NCI-H128 (cell line): ENCODE results near the gene RPS26.
A peak's percentile ranks its signal among the peaks of the same experiment; 100 is the strongest.
"Not testable (repeated sequence)": the region's sequence is repeated elsewhere in the genome, so short reads cannot be mapped to it uniquely, and the experiment has no call there.

ENCODE experiments used
- DNase-seq: peaks from one replicate; lab custom pipeline; 2025; ENCODE audit not compliant: unreplicated experiment; lab: John Stamatoyannopoulos, UW

The RPS26 gene

DNA sequence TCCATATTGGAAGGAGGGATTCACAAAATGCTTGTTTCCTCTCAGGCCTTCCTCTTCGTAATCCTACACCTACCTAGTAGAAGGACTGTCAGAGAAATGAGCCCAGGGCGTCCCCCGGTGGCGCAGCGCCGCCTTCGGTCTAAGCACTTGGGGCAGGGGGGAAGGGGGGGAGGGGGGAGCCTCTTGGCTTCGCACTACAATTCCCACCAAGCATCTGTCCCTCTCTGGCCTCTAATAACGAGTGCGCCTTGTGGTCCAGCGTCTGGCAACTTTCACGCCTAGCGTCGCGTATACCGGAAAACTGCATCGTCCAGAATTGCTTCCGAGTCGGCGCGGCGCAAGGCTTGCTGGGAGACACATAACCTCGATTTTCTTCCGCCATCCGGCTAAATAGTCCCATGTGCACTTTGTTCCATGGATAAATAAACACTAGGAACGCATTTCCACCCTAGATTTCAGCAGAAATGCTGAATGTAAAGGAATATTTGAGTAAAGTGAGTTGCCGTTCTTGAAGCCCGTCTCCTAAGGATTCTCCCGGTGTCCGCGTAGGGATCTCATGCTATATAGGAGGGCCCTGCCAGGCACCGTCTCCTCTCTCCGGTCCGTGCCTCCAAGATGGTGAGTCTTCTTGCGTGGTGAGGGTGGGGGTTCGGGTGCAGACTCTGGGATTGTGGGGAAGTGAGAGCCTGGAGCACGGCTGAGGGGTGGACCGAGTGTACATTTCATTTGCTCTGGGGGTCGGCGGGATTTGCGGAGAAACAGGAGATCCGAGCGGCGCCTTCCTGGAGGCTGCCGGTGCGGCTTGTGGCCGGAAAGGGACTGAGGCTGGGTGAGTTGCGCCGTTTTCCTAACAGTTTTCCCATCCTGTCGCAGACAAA is at the start of gene RPS26:
Gene RPS26, plus strand, starts transcription at position 367 of the 878 bp plus-strand sequence. Its CDS starts 249 bp downstream, at position 616.
- DNase-seq: peak; percentile 92

DNA sequence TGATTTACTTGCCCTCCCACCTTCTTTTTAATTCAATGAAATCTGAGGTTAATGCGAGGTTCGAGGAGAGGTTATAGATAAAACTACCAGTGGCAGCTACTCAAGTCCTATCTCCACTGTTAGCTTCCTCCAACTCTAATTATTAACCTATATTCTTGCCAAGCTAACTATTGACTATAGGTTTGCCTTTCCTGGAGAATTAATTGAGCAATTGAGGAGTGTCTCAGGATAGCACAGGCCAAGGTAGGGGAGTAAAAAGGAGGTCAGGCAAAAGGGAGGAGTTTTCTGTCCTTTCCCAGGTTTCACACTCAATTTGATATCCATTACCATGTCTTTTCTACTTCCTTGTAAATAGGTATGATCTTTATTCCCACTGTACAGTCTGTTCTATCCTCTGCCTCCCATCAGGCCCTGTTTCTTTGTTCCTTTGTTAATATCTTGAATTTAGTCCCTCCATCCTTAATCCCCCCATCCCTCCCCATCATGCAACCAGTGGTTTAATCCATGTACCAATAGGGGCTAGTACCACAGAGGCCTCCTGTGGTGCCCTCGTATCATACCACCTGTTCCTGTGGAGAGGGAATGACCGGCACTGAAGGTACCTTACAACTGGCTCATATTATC is 48.4 kb upstream of the RPS26 start:
- DNase-seq: no peak

DNA sequence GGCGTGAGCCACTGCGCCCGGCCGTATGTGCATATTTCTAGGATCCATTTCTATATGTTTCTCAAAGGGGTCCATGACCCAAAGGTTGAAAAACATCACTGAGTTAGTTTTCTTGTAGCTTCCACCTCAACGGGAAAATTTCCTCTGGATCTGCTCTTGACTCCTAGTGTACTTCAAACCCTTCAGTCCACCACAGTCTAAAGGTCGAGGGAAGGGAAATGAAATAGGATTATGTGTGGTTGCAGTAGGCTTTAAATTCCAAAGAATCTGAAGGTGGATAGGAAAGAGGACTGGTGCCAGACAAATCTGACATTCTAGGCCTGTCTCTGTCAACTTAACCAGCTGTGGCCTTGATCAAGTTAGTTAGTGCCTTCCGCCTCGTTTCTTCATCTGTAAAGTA is 46.4 kb upstream of the RPS26 start:
- no peak for DNase-seq

DNA sequence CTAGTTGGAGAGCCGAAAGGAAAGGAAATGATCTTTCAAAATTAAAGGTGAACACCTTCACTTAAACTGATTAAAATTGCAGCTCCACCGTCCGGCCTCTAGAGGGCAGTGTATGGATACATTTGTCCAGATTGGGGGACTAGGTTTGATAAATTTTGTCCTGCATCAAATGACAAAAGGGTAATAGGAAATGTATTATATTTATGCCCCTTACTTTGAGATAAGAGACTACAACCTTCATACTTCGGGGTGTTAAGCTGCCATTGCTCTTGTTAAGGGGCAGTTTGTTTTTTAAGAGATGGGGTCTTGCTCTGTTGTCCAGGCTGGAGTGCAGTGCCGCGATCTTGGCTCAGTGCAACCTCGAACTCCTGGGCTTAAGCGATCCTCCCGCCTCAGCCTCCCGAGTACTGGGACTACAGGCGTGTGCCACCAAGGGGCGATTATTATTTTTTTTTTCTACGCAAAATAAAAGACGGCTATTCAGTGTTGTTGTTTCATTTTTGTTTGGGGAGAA is 45.5 kb upstream of the RPS26 start:
- DNase-seq: peak; percentile 48

DNA sequence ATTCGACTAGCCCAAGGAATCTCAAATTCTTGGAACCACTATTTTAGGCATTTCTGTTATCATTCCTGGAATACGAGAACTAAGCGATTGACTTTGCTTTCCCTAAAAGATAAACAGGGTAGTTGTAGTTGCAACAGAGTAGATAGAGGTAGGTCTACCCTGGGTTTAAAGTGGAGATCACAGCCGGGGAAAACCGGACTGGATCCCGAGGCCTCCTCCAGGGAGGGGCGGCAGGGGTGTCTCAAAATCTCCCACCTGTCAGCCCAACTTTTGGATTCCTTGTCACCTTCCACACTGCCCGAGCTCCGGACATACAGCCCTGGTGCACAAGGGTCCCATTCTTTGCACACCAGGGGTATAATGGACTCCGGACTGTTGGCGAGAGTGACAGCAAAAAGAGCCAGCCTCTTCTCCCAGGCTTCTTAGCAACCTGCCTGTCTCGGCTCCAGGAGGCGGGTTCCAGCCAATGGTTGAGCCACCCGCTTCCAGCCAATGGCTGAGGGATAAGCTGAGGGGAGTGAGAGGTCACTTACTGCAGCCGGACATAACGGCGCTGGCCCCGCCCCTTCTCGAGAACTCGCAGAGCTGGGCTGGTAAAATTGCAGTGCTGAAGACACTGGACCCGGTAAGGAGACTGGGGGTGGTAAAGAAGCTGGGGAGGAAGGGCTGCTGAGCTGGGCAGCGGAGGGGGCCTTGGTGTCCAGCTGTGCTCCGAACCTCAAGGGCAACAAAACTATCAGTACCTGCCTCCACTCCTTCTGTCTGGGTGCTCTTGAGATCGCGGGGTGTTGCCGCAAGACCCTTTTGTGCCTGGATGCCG is 44.8 kb upstream of the RPS26 start, which contains the start of gene SUOX:
Gene SUOX, plus strand, starts transcription at position 562 of the 820 bp plus-strand sequence. CDS start 4,946 bp downstream, outside the sequence.
- DNase-seq: peak; percentile 77

DNA sequence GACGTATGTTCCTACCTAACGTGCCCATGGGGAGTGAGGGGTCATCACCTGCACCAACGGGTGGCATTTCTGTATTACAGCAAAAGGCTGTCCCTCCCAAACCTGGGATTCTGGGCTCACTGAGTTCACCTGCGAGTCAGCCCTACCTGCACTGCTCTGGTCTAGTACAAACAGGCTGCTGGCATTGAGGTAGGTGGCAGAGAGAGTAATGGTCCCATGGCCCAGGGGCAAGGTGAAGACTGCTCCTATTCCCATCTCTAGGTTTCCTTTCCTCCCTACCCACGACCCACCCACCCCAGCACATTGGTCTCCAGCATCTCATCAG is 44.2 kb upstream of the RPS26 start:
- no peak for DNase-seq

DNA sequence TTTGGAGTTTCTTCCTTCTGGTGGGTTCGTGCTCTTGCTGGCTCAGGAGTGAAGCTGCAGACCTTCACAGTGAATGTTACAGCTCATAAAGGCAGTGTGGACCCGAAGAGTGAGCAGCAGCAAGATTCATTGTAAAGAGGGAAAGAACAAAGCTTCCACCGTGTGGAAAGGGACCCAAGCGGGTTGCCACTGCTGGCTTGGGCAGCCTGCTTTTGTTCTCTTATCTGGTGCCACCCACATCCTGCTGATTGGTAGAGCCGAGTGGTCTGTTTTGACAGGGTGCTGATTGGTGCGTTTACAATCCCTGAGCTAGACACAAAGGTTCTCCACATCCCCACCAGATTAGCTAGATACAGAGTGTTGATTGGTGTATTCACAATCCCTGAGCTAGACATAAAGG is 42.2 kb upstream of the RPS26 start:
- DNase-seq: not testable (repeated sequence)

DNA sequence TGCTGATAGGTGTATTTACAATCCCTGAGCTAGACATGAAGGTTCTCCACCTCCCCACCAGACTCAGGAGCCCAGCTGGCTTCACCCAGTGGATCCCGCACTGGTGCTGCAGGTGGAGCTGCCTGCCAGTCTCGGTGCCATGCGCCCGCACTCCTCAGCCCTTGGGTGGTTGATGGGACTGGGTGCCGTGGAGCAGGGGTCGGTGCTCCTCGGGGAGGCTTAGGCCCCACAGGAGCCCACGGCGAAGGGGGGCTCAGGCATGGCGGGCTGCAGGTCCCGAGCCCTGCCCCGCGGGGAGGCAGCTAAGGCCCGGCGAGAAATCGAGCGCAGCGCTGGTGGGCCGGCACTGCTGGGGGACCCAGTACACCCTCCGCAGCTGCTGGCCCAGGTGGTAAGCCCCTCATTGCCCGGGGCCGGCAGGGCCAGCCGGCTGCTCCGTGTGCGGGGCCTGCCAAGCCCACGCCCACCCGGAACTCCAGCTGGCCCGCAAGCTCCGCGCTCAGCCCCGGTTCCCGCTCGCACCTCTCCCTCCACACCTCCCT is 41.6 kb upstream of the RPS26 start:
- DNase-seq: not testable (repeated sequence)

DNA sequence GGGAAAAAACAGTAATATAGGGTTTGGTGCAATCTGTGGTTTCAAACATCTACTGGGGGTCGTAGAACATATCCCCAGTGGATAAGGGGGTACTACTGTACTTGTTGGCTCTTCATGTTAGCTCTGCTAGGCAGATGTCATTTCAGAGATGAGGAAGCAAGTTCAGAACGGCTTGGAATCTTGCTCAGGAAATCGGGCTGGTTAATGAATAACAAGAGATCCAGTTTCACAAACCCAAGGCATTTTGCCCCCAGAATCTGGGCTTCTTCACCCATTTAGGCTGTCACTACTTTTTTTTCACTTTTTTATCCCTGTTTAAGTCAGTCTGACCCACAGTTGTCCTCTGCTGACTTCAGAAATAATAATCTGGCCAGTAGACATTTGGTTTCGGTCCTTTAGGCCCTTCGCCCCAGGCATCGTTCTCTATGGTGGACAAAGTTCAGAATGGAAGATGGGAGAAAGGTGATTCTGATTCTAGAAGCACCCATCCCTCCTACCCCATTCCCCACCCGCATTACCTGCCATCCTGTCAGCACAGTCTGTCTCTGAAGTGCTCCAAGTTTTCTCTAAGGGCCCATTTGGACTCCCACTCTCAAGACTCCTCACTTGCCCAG is 40.1 kb upstream of the RPS26 start:
- no peak for DNase-seq

DNA sequence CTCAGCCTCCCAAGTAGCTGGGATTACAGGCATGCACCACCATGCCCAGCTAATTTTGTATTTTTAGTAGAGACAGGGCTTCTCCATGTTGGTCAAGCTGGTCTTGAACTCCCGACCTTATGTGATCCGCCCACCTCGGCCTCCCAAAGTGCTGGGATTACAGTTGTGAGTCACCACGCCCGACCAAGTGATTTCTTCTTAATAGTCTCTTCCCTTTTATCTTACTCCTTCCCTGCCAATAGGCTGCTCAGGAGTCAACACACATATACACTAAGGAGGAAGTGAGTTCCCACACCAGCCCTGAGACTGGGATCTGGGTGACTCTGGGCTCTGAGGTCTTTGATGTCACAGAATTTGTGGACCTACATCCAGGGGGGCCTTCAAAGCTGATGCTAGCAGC is 38.3 kb upstream of the RPS26 start:
- DNase-seq: not testable (repeated sequence)

DNA sequence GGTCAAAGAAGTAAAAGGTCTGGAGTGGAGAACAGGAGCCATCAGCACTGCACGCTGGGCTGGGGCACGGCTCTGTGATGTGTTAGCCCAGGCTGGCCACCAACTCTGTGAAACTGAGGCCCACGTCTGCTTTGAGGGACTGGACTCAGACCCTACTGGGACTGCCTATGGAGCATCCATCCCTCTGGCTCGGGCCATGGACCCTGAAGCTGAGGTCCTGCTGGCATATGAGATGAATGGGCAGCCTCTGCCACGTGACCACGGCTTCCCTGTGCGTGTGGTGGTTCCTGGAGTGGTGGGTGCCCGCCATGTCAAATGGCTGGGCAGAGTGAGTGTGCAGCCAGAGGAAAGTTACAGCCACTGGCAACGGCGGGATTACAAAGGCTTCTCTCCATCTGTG is 37.5 kb upstream of the RPS26 start:
- DNase-seq: no peak

DNA sequence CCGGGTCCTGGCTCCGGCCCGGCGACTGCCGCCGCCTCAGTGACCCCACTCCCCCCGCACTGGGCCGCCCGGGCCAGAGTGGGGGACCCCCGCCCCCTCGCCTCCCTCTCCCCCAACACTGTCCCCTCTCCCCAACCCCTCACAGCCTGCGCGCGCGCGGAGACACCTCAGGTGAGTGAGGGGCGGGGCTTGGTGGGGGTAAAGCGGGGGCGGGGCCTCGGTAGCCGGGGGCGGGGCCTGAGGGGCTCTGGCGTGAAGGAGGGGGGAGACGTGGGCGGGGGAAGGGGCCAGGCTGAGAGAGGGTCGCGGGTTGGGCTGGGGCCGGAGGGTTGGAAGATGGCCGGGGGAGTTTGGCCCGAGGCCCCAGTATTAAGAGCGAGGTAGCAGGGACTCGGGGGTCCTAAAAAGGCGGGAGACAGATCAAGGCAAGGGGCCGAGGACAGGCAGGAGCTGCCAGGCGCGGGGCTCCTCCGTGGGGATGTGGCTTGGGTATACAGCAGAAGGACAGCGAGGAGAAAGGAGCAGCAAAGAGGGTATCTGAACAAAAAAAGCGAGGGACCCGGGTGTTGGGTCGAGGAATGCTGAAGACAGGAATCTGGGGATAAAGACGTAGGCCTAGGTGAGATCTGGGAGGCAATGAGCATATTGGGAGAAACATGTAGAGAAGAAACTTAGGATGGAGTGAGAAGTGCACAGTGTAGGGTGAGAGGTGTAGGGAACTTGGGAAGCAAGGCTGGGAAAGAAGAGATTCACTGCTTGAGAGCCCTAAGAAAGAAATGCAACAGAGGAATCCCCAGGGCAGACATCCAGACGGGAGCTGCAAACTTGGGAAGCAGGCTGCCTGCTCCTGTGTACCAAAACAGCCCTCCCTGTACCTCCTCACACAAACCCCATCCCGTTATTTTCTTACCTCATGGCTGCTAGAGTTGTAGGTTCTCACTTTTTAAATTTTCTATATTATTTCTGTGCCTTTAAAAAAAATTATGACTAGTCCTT is 33.9 kb upstream of the RPS26 start:
- peak; percentile 35 for DNase-seq

DNA sequence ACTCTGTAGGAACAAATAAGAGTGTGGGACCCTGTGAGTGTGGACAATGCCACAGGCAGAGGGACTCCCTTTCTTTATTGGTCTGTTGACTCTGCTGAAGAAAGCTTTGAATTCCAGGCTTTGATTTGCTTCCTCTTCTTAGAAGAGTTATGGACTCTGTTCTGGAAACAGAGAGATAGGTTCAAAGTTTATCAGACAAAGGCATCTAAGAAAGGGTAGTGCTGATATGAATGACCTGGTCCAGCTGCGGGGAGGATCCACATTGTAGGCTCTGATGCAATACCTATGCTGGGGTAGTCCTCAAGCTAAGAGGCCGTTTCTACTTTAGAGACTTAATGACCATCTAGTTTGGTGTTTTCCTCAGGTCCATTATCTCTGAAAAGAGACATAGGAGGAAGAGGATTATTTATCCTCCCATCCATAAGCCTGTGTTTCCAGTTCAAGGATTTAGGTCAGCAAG is 31.6 kb upstream of the RPS26 start:
- no peak for DNase-seq

DNA sequence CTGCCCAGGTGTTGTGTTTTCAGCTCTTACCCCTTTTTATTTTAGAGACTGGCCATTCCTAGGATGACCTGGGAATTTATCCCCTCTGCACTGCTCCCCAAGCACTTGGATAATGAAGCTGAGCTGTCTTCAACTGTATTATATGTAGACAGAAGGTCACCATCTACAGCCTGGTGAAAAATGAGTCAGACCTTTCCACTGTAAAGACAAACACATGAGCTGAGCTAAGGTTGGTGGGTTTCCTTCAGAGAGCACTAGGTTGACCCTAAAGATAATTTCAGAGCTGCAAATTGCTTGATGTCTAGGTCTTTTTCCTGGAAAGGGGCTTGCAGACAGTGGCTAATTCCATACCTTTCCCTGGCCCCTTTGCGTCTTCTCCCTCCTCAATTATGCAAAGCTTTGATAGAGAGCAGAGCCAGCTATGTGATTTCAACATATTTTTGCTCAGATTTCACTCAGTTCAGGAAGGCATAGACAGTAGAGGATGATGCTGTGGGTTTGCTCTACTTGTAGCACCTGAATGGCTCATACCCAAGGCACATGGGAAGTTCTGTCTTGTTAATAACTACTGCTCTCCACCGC is 30.1 kb upstream of the RPS26 start:
- no peak for DNase-seq

DNA sequence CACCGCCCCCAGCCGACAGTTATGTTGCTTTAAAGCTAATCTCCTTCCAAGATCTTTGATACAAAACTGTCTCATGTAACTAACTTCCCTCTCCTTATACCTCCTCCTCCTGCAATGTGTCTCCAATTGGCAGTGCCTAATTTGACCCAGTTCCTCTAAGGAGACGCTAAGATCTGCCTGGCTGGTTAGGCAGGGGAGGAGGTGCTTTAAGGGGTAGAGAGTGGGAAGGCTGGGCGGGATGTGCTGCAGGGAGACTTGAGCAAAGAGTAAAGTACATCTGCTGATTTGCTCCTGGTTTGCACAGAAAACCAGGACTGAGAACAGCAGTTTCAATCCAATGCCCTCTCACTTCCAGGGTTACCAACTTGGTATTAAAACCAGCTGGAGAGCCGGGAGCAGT is 28.2 kb upstream of the RPS26 start:
- DNase-seq: no peak

DNA sequence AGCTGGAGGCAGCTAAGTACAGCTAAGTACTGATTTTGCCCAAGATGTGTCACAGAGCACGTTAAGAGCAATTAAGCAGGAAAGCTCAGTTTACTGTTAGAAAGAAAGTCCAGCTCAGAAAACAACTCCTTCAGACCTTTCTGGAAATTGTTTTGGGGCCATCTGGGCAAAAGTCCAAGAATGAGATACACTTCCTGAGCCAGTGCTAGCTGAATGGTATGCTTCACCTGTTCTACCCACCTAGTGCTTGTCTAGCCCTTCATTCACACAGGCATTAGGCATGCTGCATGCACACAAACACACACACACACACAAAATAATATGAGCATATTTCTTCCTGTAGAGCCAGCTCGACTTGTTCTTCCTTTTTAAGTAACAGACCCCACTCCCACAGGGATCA is 27.5 kb upstream of the RPS26 start:
- no peak for DNase-seq

DNA sequence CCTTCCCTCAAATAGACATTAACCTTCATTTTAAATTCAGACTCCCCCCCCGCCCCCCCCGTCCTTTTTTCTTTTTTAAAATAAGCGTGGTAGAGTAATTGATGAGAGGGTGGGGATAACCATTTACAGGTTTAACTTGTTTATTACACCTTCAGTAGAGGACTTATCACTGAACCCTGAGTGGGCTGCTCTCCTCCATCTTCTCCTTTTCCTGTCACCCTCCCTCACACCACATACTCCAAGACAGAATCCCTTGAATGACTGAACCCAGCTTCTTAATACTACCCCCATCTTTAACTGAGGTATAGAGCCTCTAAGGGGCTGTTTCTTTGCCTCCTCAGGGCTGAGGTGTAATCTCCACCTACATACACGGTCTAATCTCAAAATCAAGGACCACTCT is 24.5 kb upstream of the RPS26 start:
- DNase-seq: no peak

DNA sequence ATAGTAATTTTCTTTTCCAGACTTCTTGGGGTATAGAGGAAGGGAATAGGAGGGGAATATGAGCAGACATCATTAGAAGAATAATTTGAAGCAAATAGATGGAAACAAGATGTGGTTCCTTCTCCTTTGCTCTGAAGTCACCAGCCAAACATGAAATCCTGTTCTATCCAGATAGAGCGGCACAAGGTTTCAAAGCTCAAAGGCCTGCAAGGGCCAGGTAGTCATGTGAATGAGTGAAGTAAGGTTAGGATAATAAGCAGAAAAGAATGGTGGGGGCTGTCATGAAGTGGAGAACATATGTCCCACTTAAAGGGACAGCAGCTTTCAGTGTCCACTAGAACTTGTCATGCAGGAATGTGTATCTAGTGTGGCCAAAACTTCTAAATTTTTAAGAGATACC is 23.4 kb upstream of the RPS26 start:
- no peak for DNase-seq
